Stimulated activated CD4-positive, alpha-beta T cell treated with anti-CD3 and anti-CD28 coated beads, Interleukin-15, amount 100 ng/mL, for 1 hour (primary cell): ENCODE measurements around the gene ARSG.
"Not testable (repeated sequence)": the region's sequence is repeated elsewhere in the genome, so short reads cannot be mapped to it uniquely, and the experiment has no call there.

Experiments
- DNase-seq, 2 donors: peaks; one replicate each; pipeline ENCODE4 v3.0.0-alpha.2; 2020; ENCODE audit warnings: low read depth in 1 of 2, low spot score in 1 of 2

The ARSG gene

DNA sequence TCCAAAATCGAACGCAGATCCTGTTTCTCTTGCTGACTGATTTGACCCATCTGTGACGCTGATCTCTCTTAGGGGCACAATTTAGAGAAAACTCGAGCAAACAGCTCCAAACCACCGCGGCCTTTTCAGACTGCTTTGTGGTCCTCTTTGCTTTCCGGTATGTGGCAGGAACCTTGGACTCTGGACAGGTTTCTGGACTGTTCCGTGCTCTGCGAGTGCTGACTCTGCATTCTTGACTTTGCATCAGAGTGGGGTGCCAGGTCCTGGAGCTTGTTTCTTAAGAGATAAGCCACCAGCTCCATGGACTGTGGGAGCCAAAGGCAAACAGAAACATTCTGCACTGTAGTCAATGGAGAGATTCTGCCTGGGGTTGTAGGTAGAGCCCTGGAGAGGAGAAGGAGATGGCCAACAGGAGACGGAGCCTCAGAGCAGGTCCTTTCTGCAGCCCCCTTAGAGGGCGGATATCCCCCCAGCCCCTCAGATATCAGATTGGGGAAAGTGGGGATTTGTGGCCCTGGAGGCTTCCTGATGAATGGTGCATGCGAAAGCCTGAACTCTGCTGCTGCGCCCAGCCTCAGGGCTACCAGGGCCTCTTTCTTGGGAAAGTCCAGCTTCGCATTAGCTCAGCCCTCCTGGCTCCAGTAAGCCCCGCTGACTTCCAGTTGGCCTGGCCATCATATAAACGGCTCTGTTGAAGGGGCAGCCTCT is 100.4 kb downstream of the ARSG start:
- DNase-seq, result no peak

DNA sequence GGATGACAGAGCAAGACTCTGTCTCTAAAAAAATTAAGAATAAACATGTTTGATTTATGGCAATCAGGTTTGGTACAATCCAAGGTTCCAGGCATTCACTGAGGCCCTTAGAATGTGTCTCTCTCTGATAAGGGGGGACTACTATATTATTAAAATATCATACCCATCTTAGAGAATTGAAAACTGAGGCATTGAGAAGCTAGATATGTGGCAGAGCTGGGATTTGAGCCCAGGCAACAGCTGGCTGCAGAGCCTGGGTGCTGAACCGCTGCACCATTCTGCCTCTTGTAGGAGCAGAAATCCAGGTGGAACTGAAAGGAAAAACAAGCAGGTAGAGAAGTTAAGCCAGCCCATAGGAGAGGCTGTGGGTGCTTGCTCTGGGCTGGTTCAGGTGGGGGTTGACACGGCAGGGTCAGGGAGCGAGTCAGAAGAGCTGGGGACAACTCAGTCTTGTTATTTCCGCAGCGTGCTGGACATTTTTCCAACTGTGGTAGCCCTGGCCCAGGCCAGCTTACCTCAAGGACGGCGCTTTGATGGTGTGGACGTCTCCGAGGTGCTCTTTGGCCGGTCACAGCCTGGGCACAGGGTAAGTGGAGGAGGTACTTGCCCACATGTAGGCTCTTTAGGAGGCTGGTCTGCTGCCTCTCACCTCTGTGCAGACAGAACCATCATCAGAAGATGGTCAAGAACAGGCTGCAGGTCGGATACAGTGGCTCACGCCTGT is 103.5 kb downstream of the ARSG start:
- DNase-seq, result no peak

DNA sequence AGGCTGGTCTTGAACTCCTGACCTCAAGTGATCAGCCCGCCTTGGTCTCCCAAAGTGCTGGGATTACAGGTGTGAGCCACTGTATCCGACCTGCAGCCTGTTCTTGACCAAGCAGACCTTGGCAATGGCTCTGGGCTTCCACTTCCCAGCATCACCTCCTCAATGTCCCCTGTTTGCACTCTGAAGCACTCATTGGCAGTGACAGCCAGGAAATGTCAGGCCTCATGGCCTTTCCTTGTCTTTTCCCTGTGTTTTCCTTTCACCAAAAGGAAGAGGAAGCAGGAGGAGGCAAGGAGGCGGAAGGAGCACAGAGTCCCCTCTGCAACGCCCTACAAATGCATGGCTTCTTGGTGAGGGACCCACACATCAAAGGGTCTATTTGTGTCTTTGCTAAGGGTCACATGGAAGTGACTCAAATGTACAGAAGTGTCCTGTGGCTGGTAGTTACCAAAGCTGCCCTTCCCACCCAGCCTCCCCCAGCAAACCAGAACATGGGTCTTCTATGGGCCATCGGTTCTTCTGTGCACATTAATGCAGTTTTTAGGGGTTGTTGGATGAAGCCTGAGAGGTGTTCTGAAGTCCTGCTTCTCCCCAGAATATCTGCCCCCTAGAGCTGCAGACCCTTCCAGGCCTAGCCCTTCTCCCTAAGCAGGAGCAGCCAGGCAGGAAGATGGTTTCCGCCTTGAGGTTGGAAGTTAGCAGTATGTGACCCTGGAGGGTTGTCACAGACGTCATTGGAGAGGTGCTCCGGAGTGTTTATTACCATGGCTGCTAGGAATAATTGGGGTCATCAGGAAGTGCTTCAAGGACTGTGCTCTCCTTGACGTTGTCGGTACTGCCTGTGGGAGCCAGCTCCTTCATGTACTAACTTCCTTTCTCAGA is 105.2 kb downstream of the ARSG start:
- DNase-seq, result no peak

DNA sequence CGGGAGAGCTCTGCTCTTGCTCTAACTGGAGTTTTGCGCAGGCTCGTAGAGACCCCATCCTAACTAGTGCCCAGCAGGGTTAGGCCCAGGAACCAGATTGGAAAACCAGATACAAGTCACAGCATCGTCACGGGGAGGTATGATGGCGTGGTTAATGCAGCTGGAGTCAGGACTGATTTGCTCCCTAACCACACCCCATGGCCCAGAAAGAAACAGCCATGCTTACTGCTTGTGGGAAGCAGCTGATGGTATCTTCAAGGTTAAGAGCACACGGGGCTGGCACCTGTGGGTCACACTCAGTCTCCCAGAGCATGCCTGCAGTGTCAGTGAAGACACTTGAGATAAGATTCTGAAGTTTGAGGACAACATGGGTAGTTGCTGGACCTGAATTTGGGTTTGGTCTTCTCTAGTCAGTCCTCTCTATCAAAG is 105.8 kb downstream of the ARSG start:
- DNase-seq, result no peak

DNA sequence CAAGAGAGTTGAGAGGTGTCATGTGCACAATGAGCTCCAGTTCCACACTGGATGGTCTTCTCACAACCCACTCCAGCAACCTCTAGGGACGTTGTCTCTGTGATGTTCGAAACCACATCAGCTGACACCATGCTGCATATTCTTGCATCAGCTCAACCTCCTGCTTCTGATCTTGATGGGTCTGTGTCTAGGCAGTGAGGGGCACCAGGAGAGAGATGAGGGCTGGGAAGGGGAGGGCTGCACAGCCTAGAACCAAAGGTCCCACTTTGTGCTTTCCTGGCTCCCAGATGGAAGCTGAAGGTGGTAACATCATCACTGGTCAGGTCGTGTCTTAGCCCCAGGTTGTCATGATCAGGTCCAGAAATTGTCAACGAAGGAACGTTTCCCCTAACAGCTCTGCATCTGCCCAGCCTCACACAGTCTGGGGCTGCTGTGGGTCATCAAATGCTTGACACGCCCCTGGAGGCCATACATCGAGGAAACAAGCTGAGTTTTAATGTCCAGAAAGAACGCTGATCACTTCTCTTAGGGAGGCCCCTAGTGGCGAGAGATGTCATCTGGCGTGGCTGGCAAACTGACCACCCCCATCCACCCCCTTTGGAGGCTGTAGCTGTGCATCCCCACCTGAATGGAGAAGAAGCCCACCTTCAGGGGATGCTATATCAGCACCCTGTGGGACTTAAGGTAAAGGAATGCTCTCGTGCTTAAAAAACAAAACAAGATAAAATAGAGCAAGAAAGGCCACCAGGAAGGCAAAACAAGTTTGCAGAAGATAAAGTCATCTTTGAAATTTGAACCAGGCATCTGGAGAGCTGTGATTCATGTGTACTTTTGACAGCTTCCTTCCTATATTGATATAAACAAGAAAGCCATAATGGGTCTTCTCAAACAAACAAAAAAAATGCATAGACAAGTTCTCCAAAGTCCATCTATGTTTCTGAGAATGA is 107.7 kb downstream of the ARSG start:
- DNase-seq, result no peak

DNA sequence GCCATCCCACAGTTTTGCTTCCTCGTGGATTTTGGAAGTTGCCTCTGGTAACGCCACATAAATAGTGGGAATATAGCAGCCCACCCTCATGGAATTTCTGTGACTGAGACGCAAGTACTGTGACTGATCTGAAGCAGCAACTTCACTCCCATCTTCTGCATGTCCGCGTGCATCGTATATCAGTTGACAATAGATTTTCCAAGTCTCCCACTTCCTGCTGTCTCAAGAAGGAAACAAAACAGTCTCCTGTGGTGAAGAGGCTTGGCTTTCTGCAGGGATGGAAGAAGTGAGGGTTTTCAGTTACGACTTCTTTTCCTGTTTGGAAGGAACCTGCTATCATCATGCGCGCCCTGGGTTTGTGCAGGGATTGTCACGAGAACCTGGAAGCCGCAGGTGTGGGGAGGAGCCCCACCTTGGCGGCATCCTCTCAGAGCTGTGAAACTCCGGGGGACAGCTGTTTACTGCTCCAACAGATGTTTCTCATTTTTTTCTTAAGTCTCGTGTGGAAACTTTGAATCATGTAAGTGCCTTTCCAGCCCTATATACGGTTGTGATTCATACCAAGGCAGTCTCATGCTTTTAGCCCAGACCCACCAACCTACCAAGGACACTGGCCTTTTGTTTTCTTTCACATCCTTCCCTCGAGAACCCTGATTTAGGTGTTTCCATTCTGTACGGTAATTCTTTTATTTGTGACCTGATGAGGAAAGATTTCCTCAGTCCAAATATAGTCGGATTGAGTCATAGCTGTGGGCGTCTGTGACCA is 108.5 kb downstream of the ARSG start:
- DNase-seq, result no peak

DNA sequence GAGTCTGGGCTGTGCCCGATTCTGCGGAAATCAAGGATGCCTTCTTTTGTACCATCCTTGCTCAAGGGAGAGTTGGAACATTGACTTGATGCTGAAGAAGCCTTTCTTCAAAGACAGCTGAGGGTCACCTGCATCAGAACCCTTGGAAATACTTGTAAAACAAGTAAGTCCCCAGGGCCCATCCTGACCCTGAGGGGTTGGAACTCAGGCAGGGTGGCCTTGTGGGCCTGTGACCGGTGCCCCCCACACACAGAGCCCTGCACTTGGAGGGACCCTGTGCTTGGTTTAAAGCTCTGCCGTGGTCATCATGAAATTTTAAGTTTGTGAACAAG is 109.1 kb downstream of the ARSG start:
- no peak for DNase-seq

DNA sequence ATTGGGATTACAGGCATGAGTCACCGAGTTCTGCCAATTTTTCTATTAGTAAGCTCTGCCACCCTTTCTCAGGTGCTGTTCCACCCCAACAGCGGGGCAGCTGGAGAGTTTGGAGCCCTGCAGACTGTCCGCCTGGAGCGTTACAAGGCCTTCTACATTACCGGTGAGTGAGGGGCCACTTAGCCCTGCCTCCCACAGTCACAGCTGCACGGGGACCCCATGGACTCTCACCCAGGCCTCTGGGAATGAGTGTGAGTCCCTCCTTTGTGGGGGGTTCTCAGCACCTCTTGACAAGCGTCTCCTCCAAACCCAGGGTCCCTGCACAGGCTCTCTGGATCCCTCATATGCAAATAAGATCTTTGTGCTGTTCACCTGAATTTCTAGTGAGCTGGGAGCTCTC is 110.0 kb downstream of the ARSG start:
- DNase-seq, result no peak

DNA sequence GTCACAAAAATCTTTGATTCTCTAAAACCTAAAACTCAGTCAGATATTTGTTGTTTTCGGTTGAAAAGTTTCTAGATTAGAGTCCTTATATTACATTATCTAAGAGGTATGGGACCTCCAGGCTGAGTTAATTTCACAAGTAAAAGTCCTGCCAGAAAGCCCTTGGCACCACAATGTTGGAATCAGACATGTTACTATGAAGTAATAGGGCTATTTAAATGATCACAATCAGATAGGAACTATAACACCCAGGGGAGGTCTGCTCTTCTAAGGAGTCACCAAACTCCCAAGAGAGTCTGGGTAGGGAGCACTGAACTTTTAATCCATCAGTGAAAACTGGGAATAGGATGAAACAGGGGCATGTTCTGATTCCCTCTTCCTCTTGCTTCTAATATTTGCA is 111.8 kb downstream of the ARSG start:
- DNase-seq, result no peak

DNA sequence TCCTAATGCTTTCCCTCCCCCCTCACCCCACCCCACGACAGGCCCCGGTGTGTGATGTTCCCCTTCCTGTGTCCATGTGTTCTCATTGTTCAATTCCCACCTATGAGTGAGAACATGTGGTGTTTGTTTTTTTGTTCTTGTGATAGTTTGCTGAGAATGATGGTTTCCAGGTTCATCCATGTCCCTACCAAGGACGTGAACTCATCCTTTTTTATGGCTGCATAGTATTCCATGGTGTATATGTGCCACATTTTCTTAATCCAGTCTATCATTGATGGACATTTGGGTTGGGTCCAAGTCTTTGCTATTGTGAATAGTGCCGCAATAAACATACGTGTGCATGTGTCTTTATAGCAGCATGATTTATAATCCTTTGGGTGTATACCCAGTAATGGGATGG is 112.5 kb downstream of the ARSG start:
- DNase-seq, result not testable (repeated sequence)

DNA sequence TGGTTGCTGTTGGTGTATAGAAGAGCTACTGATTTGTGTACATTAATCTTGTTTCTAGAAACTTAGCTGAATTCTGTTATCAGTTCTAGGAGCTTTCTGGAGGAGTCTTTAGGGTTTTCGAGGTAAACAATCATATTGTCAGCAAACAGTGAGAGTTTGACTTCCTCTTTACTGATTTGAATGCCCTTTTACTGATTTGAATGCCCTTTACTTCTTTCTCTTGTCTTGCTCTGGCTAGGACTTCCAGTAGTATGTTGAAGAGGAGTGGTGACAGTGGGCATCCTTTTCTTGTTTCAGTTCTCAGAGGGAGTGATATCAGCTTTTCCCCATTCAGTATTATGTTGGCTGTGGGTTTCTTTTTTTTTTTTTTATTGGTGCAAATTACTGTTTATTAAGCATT is 116.4 kb downstream of the ARSG start:
- DNase-seq, result not testable (repeated sequence)

DNA sequence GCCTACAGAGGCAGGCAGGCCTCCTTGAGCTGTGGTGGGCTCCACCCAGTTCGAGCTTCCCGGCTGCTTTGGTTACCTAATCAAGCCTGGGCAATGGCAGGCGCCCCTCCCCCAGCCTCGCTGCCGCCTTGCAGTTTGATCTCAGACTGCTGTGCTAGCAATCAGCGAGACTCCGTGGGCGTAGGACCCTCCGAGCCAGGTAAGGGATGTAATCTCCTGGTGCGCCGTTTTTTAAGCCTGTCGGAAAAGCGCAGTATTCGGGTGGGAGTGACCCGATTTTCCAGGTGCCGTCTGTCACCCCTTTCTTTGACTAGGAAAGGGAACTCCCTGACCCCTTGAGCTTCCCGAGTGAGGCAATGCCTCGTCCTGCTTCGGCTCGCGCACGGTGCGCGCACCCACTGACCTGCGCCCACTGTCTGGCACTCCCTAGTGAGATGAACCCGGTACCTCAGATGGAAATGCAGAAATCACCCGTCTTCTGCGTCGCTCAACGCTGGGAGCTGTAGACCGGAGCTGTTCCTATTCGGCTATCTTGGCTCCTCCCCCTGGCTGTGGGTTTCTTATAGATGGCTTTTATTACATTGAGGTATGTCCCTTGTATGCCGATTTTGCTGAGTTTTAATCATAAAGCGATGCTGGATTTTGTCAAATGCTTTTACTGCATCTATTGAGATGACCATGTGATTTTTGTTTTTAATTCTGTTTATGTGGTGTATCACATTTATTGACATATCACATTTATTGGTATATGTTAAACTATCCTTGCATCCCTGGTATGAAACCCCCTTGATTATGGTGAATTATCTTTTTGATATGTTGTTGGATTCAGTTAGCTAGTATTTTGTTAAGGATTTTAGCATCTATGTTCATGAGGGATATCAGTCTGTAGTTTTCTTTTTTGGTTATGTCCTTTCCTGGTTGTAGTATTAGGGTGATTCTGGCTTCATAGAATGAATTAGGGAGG is 122.6 kb downstream of the ARSG start:
- DNase-seq, result peak in 1 of 2 donors; percentile 29

DNA sequence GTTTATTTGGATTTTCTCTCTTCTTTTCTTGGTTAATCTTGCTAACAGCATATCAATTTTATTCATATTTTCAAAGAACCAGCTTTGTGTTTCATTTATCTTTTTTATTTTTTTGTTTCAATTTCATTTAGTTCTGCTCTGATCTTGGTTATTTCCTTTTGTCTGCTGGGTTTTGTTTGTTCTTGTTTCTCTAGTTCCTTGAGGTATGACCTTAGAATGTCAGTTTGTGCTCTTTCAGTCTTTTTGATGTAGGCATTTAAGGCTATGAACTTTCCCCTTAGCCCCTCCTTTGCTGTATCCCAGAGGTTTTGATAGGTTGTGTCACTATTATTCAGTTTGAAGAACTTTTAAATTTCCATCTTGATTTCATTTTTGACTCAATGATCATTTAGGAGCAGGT is 123.6 kb downstream of the ARSG start:
- not testable (repeated sequence) for DNase-seq

DNA sequence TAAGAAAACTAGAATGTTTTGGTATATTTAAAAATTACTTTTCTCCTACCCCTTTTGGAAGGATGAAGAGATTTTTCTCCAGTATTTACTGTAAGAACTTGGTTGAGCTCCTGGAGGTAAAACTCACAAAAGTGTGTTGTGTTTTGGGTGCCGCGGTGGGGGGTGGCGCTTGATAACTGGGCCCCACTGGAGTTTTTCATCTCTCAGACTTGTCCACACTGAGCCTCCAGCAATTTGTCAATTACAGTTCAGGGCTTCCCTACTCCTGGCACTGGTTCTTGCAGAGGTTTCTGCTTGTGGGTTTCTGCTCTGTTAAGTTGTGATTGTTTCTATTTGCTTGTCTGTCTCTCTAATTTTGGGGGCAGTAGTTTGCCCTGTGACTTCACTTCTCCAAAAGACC is 126.0 kb downstream of the ARSG start:
- DNase-seq, result no peak

DNA sequence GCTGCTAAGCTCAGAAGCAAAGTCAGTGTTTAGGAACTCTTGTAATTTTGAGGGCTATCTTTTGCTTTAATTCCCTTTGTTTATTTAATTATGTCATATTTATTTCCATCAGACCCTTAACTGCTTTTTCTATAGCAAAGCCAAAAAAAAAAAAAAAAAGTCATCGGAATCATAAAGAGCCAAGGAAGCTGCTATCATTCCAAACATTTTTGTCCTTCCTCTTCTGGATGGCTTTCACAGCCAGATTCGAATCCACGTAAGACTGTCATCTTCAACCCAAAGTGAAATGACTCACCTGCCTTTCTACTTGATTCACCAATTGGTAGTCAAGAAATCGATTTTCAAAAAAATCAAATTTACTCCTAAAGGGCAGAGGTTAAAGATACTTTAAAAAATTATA is 127.6 kb downstream of the ARSG start:
- DNase-seq, result no peak

DNA sequence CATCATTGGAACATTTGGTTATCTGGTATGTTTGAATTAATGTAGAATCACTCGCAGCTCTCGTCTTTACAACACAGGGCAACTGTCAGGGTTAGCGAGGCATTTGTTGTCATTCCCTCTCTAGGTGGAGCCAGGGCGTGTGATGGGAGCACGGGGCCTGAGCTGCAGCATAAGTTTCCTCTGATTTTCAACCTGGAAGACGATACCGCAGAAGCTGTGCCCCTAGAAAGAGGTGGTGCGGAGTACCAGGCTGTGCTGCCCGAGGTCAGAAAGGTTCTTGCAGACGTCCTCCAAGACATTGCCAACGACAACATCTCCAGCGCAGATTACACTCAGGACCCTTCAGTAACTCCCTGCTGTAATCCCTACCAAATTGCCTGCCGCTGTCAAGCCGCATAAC is 128.8 kb downstream of the ARSG start:
- no peak for DNase-seq

DNA sequence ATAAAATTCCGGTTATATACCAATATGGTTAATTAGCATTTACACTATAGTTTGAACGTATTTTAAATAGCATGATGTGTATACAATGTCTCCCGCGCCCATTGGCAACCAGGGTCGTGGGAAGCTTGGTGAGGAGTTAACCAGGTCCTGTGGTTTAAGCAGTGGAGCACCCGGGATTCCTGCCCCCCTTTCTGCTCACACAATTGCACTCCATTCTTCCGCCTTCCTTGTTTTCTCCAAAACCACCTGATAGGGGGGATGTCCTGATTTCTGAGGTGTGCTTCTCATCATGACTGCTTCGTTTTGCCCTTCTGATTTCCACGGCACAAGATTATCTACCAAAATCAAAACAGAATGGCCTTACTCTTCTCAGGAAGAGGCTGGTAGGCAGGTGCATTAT is 130.2 kb downstream of the ARSG start:
- no peak for DNase-seq

DNA sequence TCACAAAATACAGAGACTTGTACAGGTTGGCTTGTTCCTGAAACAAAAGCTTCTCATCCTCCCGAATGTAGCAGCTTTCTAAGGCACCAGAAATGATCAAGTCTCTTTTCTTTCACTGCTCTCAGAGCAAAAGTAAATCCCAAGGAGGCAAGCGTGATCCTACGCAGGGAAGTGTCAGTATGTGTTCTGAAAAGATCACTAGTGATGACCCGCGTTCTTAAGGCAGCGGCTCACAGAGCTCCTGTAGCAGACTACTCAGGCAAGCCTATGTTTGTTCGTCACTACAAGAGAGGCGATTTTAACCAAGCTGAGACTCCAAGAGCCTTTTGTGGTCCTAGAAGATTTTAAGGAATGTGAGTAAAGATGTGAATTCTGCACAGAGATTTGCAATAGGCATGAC is 131.5 kb downstream of the ARSG start:
- no peak for DNase-seq

DNA sequence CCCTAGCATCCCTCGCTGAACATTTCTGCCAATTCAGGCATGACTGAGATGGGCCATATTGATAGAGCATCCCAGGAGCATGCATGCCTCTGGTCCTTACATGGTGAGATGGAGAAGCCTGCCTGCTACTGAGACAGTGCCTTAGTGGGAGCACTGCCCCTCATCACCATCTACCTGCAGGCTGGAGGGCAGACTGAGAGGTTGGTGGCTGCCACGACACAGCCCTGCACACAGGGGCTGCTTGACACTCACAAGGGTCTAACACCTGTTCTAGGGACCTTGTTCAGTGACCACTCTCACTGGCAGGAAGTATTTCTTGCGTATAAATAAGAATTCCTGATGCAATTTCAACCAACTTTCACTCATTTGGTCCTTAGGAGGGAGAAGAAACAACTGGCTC is 132.0 kb downstream of the ARSG start:
- DNase-seq, result no peak
